Trophoblast cell (in vitro differentiated cells and primary cell): ENCODE results near the gene PHF1.

ENCODE experiments used
- DNase-seq, 2 donors: peaks; one replicate each; pipeline ENCODE4 v3.0.0-alpha.2; 2016
- H2AFZ ChIP-seq: 2 replicates; pipeline ENCODE4 v1.6.1; 2013; ENCODE audit warnings: low read length, moderate library complexity, mild to moderate bottlenecking; ENCODE audit not compliant: insufficient read depth, poor library complexity
- H2AK5ac ChIP-seq: 2 replicates; pipeline ENCODE4 v1.6.1; 2013; ENCODE audit warnings: mild to moderate bottlenecking, low read length
- H2BK120ac ChIP-seq: 2 replicates; pipeline ENCODE4 v1.6.1; 2013; ENCODE audit warnings: low read length, mild to moderate bottlenecking, moderate library complexity; ENCODE audit not compliant: insufficient read depth, poor library complexity
- H2BK12ac ChIP-seq: 2 replicates; pipeline ENCODE4 v1.6.1; 2013; ENCODE audit warnings: mild to moderate bottlenecking, low read length, moderate library complexity
- H2BK5ac ChIP-seq: 2 replicates; pipeline ENCODE4 v1.6.1; 2013; ENCODE audit warnings: low read length, low read depth, moderate library complexity, mild to moderate bottlenecking; ENCODE audit not compliant: poor library complexity
- H3K14ac ChIP-seq: 2 replicates; pipeline ENCODE4 v1.6.1; 2013; ENCODE audit warnings: mild to moderate bottlenecking, low read length
- H3K18ac ChIP-seq: 2 replicates; pipeline ENCODE4 v1.6.1; 2013; ENCODE audit warnings: mild to moderate bottlenecking, low read length
- H3K23ac ChIP-seq: 2 replicates; pipeline ENCODE4 v1.6.1; 2013; ENCODE audit warnings: low read length
- H3K27ac ChIP-seq: 2 replicates; pipeline ENCODE4 v1.5.1; 2013; ENCODE audit warnings: low read depth, mild to moderate bottlenecking, inconsistent platforms, low read length, moderate library complexity
- H3K27me3 ChIP-seq: 2 replicates; pipeline ENCODE4 v1.6.1; 2013; ENCODE audit warnings: inconsistent platforms, mild to moderate bottlenecking, low read length, moderate library complexity; ENCODE audit not compliant: insufficient read depth
- H3K36me3 ChIP-seq, 2 experiments: 1 replicate in 1 of 2; 2 replicates in 1 of 2; pipeline ENCODE4 v1.6.1; 2013; ENCODE audit warnings: low read length in 2 of 2, mild to moderate bottlenecking in 2 of 2, moderate library complexity in 1 of 2; ENCODE audit not compliant: insufficient read depth in 2 of 2, control insufficient read depth in 1 of 2
- H3K4ac ChIP-seq: 2 replicates; pipeline ENCODE4 v1.6.1; 2013; ENCODE audit warnings: low read depth, mild to moderate bottlenecking, low read length, moderate library complexity
- H3K4me1 ChIP-seq, 2 experiments: 1 replicate in 1 of 2; 2 replicates in 1 of 2; pipeline ENCODE4 v1.6.1; 2013; ENCODE audit warnings: low read length in 2 of 2, mild to moderate bottlenecking in 2 of 2, moderate library complexity in 1 of 2; ENCODE audit not compliant: insufficient read depth in 2 of 2, control insufficient read depth in 1 of 2
- H3K4me2 ChIP-seq: 2 replicates; pipeline ENCODE4 v1.6.1; 2013; ENCODE audit warnings: inconsistent platforms, mild to moderate bottlenecking, low read length, moderate library complexity
- H3K4me3 ChIP-seq: 2 replicates; pipeline ENCODE4 v1.5.1; 2013; ENCODE audit warnings: mild to moderate bottlenecking, low read depth, low read length, inconsistent platforms
- H3K79me1 ChIP-seq: one replicate; pipeline ENCODE4 v1.6.1; 2013; ENCODE audit warnings: low read length
- H3K79me2 ChIP-seq: 2 replicates; pipeline ENCODE4 v1.6.1; 2013; ENCODE audit warnings: low read length, mild to moderate bottlenecking; ENCODE audit not compliant: control insufficient read depth, insufficient read depth, poor library complexity
- H3K9ac ChIP-seq: 2 replicates; pipeline ENCODE4 v1.6.1; 2013; ENCODE audit warnings: mild to moderate bottlenecking, low read length
- H3K9me3 ChIP-seq: 2 replicates; pipeline ENCODE4 v1.6.1; 2013; ENCODE audit warnings: low read depth, mild to moderate bottlenecking, control low read depth, inconsistent platforms, low read length; ENCODE audit not compliant: insufficient read depth
- H4K12ac ChIP-seq: 2 replicates; pipeline ENCODE4 v1.6.1; 2013; ENCODE audit warnings: low read depth, mild to moderate bottlenecking, low read length, moderate library complexity
- H4K8ac ChIP-seq: 2 replicates; pipeline ENCODE4 v1.6.1; 2013; ENCODE audit warnings: low read depth, mild to moderate bottlenecking, low read length, moderate library complexity
- H4K91ac ChIP-seq: one replicate; pipeline ENCODE4 v1.6.1; 2013; ENCODE audit warnings: low read depth, mild to moderate bottlenecking, low read length, moderate library complexity
- WGBS: extraction: QIAGEN DNeasy Blood & Tissue Kit; methylation state at CpG from one replicate; pipeline ENCODE4 v1.1.7; 2013; ENCODE audit warnings: missing lambda C conversion rate; ENCODE audit not compliant: insufficient read length, insufficient coverage; ENCODE audit errors: extremely low coverage; 5-methylcytosine and 5-hydroxymethylcytosine counted together

Gene PHF1

DNA sequence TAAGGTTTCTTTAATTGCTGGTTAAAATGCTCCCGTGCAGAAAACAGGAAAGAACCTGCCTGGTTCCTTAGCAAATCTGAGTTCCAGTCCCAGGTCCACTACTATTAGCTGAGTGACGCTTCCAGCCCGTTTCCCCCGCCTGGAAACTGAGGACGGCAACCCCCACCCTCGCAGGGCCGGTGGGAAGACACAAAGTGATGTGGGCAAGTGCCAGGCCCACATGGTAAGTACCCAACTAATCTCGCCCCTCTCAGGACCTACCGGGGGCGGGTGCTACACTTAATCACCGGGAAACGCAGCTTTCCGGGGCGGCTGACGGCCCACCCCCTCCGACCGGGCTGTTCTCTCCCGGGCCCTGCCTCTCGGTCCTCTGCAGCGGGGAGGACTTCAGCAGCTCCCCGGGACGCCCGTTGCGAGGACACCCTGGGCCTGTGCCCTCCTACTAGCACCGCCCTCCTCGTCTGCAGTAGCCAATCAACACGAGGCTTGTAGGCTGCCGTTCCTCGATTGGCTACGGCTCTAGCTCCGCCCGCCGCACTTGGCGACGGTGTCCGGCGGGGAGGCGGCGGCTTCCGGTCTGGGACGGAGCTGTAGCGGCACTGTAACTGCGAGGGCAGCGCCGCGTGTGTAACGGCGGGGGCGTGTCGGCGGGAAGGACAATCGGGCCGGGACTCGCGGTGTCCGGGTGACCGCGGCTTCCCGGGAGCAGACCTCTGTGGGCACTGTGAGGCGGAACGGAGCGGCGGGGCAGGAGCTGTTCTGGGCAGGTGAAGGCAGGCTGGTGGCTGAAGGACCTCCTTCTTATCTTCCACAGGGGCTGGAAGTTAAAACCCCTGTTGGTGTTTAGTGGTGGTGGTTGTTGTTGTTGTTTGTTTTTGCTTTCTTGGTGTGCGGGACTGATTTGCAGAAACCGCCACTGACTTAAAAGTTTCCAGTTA is 43.5 kb downstream of the PHF1 start, which contains the start of gene ZBTB9:
Gene ZBTB9 (plus strand): TSS at position 568 of the 938 bp plus-strand sequence. CDS start 525 bp downstream, outside the sequence.
- H4K8ac ChIP-seq = peak within 1 kb of the TSS; percentile 85
- H3K4me3 ChIP-seq = peak within 1 kb of the TSS; percentile 89
- H3K79me1 ChIP-seq = peaks cover 3% of the 10 kb centered on the region
- peak within 1 kb of the TSS; percentile 28 for H3K18ac ChIP-seq
- peaks cover 4% of the 10 kb centered on the region for H3K79me2 ChIP-seq
- H3K9ac ChIP-seq = peak within 1 kb of the TSS; percentile 83
- peak within 1 kb of the TSS; percentile 52 for H3K4ac ChIP-seq
- H3K14ac ChIP-seq = peak within 1 kb of the TSS; percentile 56
- peak within 1 kb of the TSS; percentile 34 for H4K12ac ChIP-seq
- H3K4me1 ChIP-seq = peaks cover 4 to 7% of the 10 kb centered on the region in 2 experiments
- peak; percentile 97 to 98 for DNase-seq
- H3K27ac ChIP-seq = peak within 1 kb of the TSS; percentile 7
- H2AK5ac ChIP-seq = peak within 1 kb of the TSS; percentile 64
- no peak within 1 kb of the TSS for H3K23ac ChIP-seq
- no peaks in the 10 kb centered on the region for H3K9me3 ChIP-seq
- no peak within 1 kb of the TSS for H2BK120ac ChIP-seq
- peaks cover 19% of the 10 kb centered on the region in 2 experiments for H3K36me3 ChIP-seq
- peak within 1 kb of the TSS; percentile 75 for H2AFZ ChIP-seq
- no peaks in the 10 kb centered on the region for H3K27me3 ChIP-seq
- H2BK5ac ChIP-seq = peak within 1 kb of the TSS; percentile 8
- H2BK12ac ChIP-seq = no peak within 1 kb of the TSS
- peak within 1 kb of the TSS; percentile 49 for H4K91ac ChIP-seq
- peak within 1 kb of the TSS; percentile 97 for H3K4me2 ChIP-seq
- WGBS = no CpG with 5 or more reads among the region's 65 CpGs

DNA sequence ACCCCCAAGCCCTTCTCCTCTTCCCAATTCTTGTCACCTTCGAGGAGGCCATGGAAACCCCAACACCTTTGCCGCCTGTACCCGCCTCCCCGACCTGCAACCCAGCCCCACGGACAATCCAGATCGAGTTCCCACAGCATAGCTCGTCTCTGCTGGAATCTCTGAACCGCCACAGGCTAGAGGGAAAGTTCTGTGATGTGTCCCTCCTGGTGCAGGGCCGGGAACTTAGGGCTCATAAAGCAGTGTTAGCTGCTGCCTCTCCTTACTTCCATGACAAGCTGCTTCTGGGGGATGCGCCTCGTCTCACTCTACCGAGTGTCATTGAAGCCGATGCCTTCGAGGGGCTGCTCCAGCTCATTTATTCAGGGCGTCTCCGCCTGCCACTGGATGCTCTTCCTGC is 44.2 kb downstream of the PHF1 start:
- Histone ChIP-seq H3K23ac (no peak overlapping the region), H2BK120ac (no peak overlapping the region), H4K91ac (no peak overlapping the region), H2AFZ (no peak overlapping the region), H3K36me3 (peaks cover 16 to 17% of the 10 kb centered on the region in 2 experiments), H3K4me1 (peaks cover 4 to 7% of the 10 kb centered on the region in 2 experiments), H3K79me2 (peaks cover 4% of the 10 kb centered on the region), H3K27me3 (no peaks in the 10 kb centered on the region), H3K18ac (no peak overlapping the region), H2BK5ac (no peak overlapping the region), H3K4me2 (peak overlapping the region; percentile 68), H4K12ac (no peak overlapping the region), H3K4ac (peak overlapping the region; percentile 14), H3K79me1 (peaks cover 3% of the 10 kb centered on the region), H3K9me3 (no peaks in the 10 kb centered on the region), H4K8ac (peak overlapping the region; percentile 68), H2AK5ac (no peak overlapping the region), H3K14ac (no peak overlapping the region), H3K4me3 (peak overlapping the region; percentile 89), H2BK12ac (no peak overlapping the region), H3K27ac (no peak overlapping the region), H3K9ac (no peak overlapping the region)
- WGBS = no CpG with 5 or more reads among the region's 16 CpGs
- no peak for DNase-seq

DNA sequence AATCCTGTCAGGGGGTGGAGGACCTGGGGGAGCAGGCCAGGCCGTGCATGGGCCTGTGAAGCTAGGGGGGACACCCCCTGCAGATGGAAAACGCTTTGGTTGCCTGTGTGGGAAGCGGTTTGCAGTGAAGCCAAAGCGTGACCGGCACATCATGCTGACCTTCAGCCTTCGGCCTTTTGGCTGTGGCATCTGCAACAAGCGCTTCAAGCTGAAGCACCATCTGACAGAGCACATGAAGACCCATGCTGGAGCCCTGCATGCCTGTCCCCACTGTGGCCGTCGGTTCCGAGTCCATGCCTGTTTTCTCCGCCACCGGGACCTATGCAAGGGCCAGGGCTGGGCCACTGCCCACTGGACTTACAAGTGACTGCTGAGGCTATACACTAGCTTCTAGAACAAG is 45.3 kb downstream of the PHF1 start:
- Histone ChIP-seq H3K4ac (no peak overlapping the region), H4K8ac (no peak overlapping the region), H3K27me3 (no peaks in the 10 kb centered on the region), H3K9ac (no peak overlapping the region), H3K4me3 (no peak overlapping the region), H3K36me3 (peaks cover 16 to 17% of the 10 kb centered on the region in 2 experiments), H2BK120ac (no peak overlapping the region), H4K91ac (no peak overlapping the region), H4K12ac (no peak overlapping the region), H2AK5ac (no peak overlapping the region), H2AFZ (no peak overlapping the region), H2BK12ac (no peak overlapping the region), H2BK5ac (no peak overlapping the region), H3K79me1 (peaks cover 3% of the 10 kb centered on the region), H3K23ac (no peak overlapping the region), H3K4me1 (peaks cover 4 to 7% of the 10 kb centered on the region in 2 experiments), H3K14ac (no peak overlapping the region), H3K27ac (no peak overlapping the region), H3K9me3 (no peaks in the 10 kb centered on the region), H3K79me2 (peaks cover 4% of the 10 kb centered on the region), H3K4me2 (no peak overlapping the region), H3K18ac (no peak overlapping the region)
- no peak for DNase-seq
- WGBS = no CpG with 5 or more reads among the region's 12 CpGs

DNA sequence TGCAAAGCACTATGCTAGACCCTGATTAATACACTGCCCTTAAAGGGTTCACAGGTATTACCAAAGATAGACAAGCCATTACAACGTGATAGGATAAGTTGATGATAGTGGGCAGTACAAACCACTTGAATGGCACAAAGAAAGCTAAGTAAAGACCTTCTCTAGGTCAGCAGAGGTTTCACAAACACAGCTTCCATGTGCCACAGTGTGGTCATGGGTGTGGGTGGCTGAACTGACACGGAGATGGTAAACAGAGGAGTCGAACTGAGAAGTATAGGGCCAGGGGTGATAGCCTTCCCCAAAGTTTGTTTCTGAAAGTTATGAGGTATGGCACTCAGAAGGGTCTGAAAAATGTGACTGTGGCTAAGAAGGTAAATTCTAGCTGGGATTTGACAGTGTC is 47.9 kb downstream of the PHF1 start:
- H3K18ac ChIP-seq = no peak overlapping the region
- no CpG with 5 or more reads among the region's 3 CpGs for WGBS
- no peak overlapping the region for H2BK12ac ChIP-seq
- no peak overlapping the region for H3K9ac ChIP-seq
- H3K4me1 ChIP-seq = peaks cover 4% of the 10 kb centered on the region in 2 experiments
- no peak overlapping the region for H3K4ac ChIP-seq
- H3K27me3 ChIP-seq = no peaks in the 10 kb centered on the region
- no peak overlapping the region for H3K27ac ChIP-seq
- H3K4me2 ChIP-seq = no peak overlapping the region
- H3K4me3 ChIP-seq = no peak overlapping the region
- no peak overlapping the region for H4K8ac ChIP-seq
- H2AK5ac ChIP-seq = no peak overlapping the region
- no peak for DNase-seq
- H3K14ac ChIP-seq = no peak overlapping the region
- no peak overlapping the region for H3K23ac ChIP-seq
- H3K79me2 ChIP-seq = peaks cover 4% of the 10 kb centered on the region
- H2BK5ac ChIP-seq = no peak overlapping the region
- no peak overlapping the region for H4K91ac ChIP-seq
- peaks cover 3% of the 10 kb centered on the region for H3K79me1 ChIP-seq
- H3K36me3 ChIP-seq = peaks cover 10 to 12% of the 10 kb centered on the region in 2 experiments
- H2BK120ac ChIP-seq = no peak overlapping the region
- H2AFZ ChIP-seq = no peak overlapping the region
- H4K12ac ChIP-seq = no peak overlapping the region
- no peaks in the 10 kb centered on the region for H3K9me3 ChIP-seq
